Glutamatergic neuron (in vitro differentiated cells): ENCODE data around the gene BCL2. TPM values are rescaled to one million over a fixed set of nuclear protein-coding genes. Genes with fewer than 3 reads are reported as not detected.
"Not testable (repeated sequence)": the region's sequence is repeated elsewhere in the genome, so short reads cannot be mapped to it uniquely, and the experiment has no call there.

Experiments used
- DNase-seq: peaks from one replicate; pipeline ENCODE4 v3.0.0; 2022
- H3K27ac Mint-ChIP-seq: one replicate; pipeline ENCODE4 v1.8.0; 2020; ENCODE audit warnings: mild to moderate bottlenecking, mixed read lengths, inconsistent platforms; ENCODE audit not compliant: unreplicated experiment
- H3K27me3 Mint-ChIP-seq: one replicate; pipeline ENCODE4 v1.8.0; 2020; ENCODE audit warnings: mild to moderate bottlenecking, moderate library complexity, mixed read lengths, inconsistent platforms; ENCODE audit not compliant: unreplicated experiment
- H3K36me3 Mint-ChIP-seq: one replicate; pipeline ENCODE4 v1.8.0; 2020; ENCODE audit warnings: mild to moderate bottlenecking, mixed read lengths, inconsistent platforms; ENCODE audit not compliant: unreplicated experiment
- H3K4me1 Mint-ChIP-seq: one replicate; pipeline ENCODE4 v1.8.0; 2020; ENCODE audit warnings: mild to moderate bottlenecking, low read depth, mixed read lengths, inconsistent platforms; ENCODE audit not compliant: unreplicated experiment
- H3K4me3 Mint-ChIP-seq: one replicate; pipeline ENCODE4 v1.8.0; 2020; ENCODE audit warnings: mild to moderate bottlenecking, mixed read lengths, inconsistent platforms; ENCODE audit not compliant: unreplicated experiment
- H3K9me3 Mint-ChIP-seq: one replicate; pipeline ENCODE4 v1.8.0; 2020; ENCODE audit warnings: mild to moderate bottlenecking, moderate library complexity, mixed read lengths, inconsistent platforms; ENCODE audit not compliant: unreplicated experiment
- CTCF ChIP-seq: fragments of 200-600 bp; sonication (generic); IDR thresholded peaks from one replicate; pipeline ENCODE4 v1.5.0; 2021; ENCODE audit not compliant: partially characterized antibody, unreplicated experiment
- total RNA-seq: library from RNA; stranded (reverse); fragmentation: NEBNext Ultra II Directional; extraction: Animal tissue kit (Norgen Biotek cat#: 25700); gene quantifications from one replicate; pipeline ENCODE4 v1.2.1, GENCODE V29; 2021; ENCODE audit not compliant: unreplicated experiment

The BCL2 gene
- total RNA-seq, 1 donor from 2014 or later: 6.8 TPM

- H3K4me3 Mint-ChIP-seq: no peak overlapping the region
These were observed 116.7 kb downstream of the BCL2 start for GRCh38 chr18:63202828-63203227.

GRCh38 chr18:63201456-63201855, 118.1 kb downstream of the BCL2 start:
- H3K4me1 Mint-ChIP-seq: peaks cover 10% of the 10 kb centered on the region
- not testable (repeated sequence) for H3K36me3 Mint-ChIP-seq, H3K9me3 Mint-ChIP-seq, H3K27me3 Mint-ChIP-seq, H3K4me3 Mint-ChIP-seq, DNase-seq, H3K27ac Mint-ChIP-seq

More at GRCh38 chr18:63202828-63203227, 116.7 kb downstream of the BCL2 start:
- Mint-ChIP-seq H3K9me3 (no peaks in the 10 kb centered on the region), H3K36me3 (no peaks in the 10 kb centered on the region), H3K27me3 (no peaks in the 10 kb centered on the region), H3K27ac (no peak overlapping the region), H3K4me1 (peaks cover 10% of the 10 kb centered on the region)
- TF ChIP-seq CTCF: no peak
- no peak for DNase-seq

- TF ChIP-seq CTCF: no peak
- Mint-ChIP-seq H3K27ac (no peak overlapping the region), H3K4me1 (peaks cover 7% of the 10 kb centered on the region), H3K9me3 (no peaks in the 10 kb centered on the region), H3K36me3 (no peaks in the 10 kb centered on the region), H3K27me3 (no peaks in the 10 kb centered on the region), H3K4me3 (no peak overlapping the region)
- no peak for DNase-seq
These were observed 119.8 kb downstream of the BCL2 start for GRCh38 chr18:63199743-63200241.

- Mint-ChIP-seq H3K4me3 (no peak overlapping the region), H3K36me3 (no peaks in the 10 kb centered on the region), H3K27me3 (no peaks in the 10 kb centered on the region), H3K27ac (no peak overlapping the region), H3K9me3 (no peaks in the 10 kb centered on the region), H3K4me1 (peaks cover 7% of the 10 kb centered on the region)
- no peak for DNase-seq
- TF ChIP-seq CTCF: no peak
These were observed 120.5 kb downstream of the BCL2 start for GRCh38 chr18:63198868-63199742.

GRCh38 chr18:63198098-63198760, 121.3 kb downstream of the BCL2 start:
- TF ChIP-seq CTCF: no peak
- no peak overlapping the region for H3K27ac Mint-ChIP-seq
- H3K4me3 Mint-ChIP-seq: no peak overlapping the region

More at GRCh38 chr18:63198098-63198760, 121.3 kb downstream of the BCL2 start:
- no peak for DNase-seq
- no peaks in the 10 kb centered on the region for H3K36me3 Mint-ChIP-seq
- peaks cover 7% of the 10 kb centered on the region for H3K4me1 Mint-ChIP-seq
- no peaks in the 10 kb centered on the region for H3K27me3 Mint-ChIP-seq
- H3K9me3 Mint-ChIP-seq: no peaks in the 10 kb centered on the region
